HG03159 (cell line): ENCODE data around the gene CPED1.
"Not testable (repeated sequence)": the region's sequence is repeated elsewhere in the genome, so short reads cannot be mapped to it uniquely, and the experiment has no call there.

Experiments
- ATAC-seq: cut with Tn5 transposase; IDR thresholded peaks from one replicate; pipeline ENCODE4 v1.9.1; 2021; ENCODE audit warnings: mild to moderate bottlenecking, moderate library complexity; ENCODE audit not compliant: unreplicated experiment

The CPED1 gene

DNA sequence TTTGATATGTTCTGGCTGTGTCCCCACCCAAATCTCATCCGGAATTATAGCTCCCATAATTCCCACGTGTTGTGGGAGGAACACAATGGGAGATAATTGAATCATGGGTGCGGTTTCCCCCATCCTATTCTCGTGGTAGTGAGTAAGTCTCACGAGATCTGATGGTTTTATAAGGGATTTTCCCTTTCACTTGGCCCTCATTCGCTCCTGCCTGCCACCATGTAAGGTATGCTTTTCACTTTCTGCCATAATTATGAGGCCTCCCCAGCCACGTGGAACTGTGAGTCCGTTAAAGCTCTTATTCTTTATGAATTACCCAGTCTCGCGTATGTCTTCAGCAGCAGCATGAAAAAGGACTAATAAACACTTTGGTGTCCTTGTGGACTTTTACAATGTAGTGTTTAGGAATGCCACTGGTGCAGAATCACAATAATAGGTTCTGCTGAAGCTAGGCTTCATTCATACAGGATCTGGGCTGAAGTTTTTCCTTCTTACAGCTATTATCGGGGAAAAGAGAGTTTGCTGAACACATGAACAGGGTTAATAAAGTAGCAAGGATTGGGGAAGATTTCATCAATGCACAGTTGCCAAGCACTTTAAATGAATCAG, 74.3 kb downstream of the CPED1 start:
- ATAC-seq: no peak

DNA sequence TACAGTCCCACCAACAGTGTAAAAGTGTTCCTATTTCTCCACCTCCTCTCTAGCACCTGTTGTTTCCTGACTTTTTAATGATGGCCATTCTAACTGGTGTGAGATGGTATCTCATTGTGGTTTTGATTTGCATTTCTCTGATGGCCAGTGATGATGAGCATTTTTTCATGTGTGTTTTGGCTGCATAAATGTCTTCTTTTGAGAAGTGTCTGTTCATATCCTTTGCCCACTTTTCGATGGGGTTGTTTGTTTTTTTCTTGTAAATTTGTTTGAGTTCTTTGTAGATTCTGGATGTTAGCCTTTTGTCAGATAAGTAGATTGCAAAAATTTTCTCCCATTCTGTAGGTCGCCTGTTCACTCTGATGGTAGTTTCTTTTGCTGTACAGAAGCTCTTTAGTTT, 79.2 kb downstream of the CPED1 start:
- ATAC-seq: not testable (repeated sequence)

DNA sequence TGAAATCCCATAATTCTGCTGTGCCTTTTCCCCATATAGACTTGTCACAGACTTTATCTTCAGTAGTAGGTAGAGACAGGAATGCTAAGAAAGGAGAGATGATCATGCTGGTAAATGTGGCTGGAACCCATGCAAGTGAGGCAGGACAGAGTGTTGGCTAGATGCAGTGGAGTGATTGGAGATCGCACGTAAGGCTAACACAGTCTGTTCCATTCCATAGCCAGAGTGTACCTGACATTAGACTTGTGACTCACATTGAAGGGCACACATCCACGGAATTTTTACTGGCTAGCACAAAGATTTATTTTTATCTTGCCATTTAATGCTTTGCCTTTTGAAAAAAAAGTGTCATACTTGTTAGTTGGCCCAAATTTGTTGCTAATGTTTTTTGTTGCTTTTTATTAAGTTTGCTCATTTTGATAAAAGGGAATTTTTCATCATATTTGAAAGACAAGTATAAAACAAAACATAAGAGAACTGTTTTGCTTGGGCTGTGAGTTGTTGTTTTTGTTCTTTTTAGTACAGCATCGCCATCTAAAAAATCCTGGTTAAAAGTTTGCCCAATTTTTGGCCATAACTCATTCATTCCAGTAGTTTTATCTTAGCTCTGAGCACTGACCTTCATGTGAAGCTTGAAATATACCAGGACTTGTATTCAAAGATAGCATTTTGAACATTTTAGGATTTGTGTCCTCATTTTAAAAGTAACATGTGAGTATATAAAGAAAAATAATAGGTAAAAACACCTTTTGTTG, 81.0 kb downstream of the CPED1 start:
- ATAC-seq: no peak

DNA sequence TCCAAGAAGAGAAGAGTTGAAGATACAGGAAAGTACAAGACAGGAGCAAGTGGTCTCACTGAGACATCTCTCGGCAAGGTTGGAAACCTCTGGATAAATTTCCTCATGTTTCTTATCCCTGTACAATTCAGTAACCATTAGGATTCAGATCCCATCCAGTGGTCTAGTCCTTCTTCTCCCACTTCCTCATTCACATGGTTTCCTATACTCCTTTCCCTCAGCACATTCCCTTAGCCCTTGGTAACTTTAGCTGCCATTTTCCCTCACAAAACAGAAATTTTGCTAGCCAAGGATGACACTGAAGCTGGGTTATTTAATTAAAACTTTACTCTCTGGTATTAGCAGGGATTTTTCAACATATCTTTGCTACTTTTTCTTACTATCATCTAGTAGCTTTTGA, 82.6 kb downstream of the CPED1 start:
- ATAC-seq: no peak

DNA sequence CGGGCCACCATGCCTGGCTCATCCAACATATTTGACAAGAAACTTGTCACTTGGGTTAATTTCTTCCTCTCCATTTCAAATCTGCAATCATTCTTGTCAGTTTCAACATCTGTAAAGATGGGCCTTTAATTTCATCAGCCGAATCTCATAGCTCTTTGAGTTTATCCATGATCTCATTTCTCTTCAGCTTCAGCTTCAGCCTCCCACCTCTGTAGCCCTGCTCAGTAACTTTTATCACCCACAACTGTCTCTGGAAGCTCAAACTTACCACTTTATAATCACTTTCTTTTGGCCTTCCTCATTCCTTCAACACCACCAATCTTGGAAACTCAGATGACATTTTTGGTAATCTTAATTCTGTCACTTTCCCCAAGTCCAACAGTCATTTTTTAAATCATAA, 83.2 kb downstream of the CPED1 start:
- no peak for ATAC-seq

DNA sequence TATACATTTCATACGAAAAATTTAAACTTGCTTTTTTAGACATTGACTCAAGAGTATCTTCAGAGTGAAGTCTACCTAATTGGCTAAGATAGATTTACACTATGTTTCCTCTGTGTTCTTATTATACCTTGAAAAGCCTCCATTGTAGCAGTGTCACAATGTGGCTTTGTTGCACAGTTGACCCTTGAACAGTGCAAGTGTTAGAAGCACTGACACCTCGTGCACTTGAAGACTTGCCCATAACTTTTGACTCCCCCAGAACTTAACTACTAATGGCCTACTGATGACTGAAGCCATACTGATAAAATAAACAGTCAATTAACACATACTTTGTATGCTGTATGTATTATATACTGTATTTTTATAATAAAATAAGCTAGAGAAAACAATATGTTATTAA, 84.3 kb downstream of the CPED1 start:
- no peak for ATAC-seq

DNA sequence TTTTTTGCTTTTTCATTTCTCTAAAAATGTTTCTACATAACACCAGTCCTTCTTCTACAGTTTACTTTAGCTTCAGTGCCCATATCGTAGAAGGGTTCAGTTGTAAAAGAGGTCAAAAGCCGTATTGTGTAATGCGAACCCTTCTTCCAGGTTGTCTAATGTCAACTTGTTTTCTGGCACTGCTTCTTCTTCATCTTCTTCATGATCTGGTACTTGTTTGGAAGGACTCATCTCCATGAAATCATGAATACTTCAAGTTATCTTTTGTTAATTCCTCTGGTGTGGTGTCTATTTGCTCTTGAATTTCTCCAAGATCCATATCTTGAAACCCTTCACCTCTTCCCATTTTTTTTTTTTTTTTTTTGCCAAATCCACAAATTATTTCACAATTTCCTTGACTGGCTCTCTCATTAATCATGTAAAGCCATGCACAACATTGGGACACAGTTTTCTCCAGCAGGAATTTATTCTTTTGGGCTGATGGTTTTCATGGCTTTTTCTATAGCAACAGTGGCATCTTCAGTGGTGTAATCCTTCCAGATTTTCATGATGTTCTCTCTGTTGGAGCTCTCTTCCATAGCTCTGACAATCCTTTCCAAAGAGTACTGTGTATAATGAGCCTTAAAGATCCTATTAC, 85.1 kb downstream of the CPED1 start:
- no peak for ATAC-seq

DNA sequence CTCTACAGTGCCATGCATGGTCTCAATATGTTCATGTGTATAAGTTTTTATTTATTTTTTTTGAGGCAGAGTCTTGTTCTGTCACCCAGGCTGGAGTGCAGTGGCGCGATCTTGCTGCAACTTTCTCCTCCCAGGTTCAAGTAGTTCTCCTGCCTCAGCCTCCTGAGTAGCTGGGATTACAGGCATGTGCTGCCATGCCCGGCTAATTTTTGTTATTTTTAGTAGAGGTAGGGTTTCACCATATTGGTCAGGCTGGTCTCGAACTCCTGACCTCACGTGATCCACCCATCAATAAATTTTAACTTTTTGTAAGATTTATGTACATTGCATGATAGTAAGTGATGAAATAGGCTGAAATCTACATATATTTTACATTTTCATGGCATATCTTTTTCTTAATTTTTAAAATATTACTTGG, 86.9 kb downstream of the CPED1 start:
- not testable (repeated sequence) for ATAC-seq

DNA sequence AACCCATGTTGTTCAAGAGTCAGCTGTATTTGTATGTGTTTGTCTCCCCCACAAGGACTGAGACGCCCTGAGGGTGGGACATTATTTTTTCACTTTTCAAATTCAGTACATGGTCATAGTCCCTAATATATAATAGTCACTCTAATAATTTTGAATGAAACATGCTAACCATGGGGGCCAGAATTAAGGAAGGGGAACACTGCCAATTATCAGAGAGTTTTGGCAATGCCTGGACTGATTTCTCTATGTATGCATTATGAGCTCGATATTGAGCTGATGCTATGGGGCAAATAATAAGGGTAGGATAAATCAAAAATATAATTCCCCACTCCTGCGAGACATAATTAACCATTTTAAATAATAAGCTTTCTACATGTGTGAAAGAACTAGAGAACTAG, 87.4 kb downstream of the CPED1 start:
- ATAC-seq: no peak

DNA sequence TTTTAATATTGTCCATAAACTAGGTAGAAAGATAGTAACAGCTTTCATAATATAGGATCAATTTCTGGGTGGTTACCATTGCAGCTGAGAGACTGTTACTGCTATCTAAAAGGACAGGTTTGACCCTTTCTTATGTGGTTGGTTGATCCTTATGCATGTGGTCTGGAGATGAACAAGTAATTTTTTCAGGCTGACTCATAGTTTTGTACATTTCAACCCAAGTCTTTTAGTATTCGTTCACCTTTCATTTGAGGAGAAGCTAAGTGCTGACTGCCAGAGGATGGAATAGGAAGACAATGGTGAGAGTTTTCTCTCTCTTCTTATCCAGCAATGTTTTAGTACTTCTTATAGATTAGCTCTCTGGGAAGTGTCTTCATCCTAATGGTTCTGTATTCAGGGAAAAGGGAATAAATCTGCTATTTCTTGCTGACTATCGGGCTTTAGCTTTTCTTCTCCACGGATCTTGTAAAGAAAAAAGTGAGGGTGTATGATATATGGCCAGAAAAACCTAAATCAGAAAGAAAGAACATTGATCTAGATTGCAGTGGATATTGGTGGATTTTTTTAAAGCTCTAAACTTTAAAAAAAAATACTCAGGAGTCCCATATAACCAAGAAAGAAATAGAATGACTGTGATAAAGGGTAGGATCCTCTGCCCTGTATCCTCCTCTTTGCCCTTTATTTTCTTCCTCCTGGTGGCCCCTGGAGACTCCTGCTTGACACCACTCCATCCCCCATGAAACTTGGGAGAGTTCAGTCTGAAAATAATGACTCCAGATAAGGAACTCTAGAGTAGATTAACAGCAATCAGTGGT, 88.0 kb downstream of the CPED1 start:
- ATAC-seq: no peak

DNA sequence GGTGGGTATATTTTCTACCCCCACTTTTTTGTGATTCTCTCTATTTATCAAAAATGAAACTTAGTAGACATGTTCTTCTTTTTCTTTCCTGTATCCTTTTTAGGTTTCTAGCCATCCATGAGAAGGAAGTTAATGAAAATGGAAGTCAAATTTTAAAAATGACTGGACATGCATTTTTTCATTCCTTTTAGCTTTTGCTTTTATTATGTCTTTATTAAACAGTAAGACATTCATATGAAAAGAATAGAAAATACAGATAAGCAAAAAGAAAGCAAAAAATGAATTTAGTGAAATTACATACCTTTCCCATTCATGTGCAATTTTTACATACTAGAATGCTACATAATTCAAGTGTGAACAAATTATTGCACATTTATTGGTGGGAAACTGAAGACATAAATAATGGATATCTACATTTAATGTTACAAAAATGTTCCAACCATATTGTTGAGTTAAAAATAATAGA, 88.7 kb downstream of the CPED1 start:
- ATAC-seq: no peak

DNA sequence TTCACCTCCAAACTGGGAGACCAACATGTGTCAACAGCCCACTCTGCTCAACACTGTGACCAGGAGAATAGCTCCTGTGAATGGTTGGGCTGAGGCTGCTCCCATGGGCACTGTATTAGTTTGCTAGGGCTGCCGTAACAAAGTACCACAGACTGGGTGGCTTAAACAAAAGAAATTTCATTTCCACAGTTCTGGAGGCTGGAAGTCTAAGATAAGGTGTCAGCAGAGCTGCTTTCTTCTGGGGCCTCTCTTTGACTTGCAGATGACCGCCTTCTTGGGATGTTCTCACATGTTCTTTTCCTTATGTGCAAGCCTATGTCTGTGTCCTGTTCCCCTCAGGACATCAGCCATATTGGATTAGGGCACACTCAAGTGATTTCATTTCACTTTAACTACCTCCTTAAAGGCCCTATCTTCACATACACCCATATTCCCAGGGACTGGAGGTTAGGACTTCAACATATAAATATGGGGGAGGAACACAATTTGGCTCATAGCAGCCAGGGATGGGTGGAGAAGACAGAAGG, 90.3 kb downstream of the CPED1 start:
- no peak for ATAC-seq

DNA sequence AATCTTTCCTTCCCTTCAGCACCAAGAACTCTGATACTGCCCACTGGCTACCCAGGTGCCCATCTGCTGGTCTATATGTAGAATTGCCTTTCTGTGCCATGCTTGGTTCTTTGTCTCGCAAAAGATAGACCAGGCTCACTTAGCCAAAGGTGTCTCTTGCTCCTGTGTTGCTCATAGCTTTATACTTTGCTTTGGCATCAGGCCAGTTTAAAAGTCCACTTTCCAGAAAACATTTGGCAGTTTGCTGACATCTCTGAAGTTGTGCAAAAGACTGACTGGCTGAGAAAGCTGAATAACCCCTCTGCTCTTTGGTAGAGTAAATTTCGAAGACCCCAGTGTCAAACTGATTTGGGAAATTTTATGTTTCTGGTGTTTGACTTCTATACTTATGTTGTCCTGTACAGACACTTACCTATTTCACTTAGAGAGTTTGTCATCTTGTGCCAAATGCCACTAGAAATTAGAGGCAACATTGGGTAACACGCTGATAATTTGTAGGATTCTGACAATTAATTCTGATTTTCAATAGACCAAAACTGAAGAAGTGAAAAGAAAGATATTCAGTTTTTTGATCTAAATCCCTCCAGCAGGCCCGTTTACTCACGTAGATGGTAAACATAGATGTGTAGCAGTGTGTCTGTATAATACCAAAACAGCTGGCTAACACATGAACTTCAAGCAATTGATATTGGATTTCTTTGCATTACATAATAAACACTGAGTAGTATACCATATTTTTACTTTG, 91.1 kb downstream of the CPED1 start:
- ATAC-seq: no peak

DNA sequence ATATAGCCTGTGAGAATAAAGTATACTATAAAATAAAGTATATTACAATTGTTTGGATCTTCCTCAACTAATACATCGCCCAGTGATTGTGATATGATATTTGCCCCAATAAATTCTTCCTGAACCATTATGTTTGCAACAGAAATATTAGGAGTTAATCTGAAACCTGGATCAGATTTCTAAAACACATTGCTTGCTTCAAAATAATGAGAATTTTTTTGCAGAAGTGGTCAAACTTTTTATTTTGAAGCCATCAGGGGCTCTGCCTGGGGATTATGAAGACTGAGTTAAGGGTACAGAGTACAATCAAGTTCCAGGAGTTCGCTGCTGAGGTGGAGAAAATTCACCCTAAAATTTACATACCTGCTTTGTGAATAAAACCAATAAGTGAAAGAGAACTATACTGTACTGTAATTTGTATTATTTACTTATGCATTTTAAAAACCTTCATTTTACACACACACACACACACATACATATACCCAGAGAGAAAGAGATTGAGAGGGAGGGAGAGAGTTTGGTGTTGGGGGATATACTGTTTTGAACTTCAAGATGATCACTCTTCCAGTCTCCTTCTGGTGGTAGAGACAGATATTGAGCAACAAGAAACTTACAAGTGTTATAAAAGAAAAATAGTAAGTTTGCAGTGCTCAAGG, 91.9 kb downstream of the CPED1 start:
- no peak for ATAC-seq

DNA sequence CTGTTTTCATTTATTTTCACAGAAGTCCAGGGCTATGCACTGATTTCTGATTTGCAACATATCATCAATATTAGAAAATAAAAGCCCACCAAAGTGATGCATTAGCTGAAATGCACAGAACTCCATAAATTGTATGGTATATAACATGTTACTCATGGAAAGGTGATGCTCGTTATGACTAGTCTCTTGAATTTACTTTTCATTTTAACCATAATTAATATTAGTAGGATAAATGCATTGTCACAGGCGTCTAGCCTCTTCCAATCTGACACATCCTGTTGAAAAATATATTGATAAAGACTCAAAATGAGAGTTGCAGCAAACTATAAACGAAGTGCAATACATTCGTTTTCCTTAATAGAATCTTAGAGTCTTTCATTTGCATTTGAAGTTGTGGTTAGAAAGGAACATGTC, 92.4 kb downstream of the CPED1 start:
- no peak for ATAC-seq

DNA sequence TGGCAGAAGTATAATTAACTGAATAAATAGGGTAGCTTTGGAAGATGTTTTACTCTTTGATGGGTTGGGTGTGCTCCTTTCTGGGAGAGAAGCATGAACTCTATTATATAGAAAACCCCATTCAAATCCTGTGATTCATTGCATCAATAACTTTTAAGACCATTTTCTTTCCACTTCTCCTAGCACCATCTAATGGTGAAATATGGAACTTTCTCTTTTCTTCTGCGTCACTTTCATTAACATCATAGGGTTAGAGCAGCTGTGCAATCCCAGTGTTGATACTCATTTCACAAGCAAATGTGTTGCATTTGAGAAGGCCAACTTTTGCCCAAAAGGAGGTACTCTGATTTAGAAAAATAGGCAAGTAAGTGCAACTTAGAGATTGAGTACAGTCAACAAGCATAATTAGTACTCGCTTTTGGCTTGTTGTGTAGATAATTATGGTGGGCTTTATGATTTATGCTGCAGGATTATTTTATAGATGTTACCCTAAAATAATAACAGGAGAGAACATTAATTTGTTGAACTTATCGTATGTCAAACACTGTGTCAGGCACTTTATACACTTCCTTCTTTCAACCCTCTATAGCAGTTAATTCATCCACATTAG, 92.9 kb downstream of the CPED1 start:
- ATAC-seq: peak; percentile 79

DNA sequence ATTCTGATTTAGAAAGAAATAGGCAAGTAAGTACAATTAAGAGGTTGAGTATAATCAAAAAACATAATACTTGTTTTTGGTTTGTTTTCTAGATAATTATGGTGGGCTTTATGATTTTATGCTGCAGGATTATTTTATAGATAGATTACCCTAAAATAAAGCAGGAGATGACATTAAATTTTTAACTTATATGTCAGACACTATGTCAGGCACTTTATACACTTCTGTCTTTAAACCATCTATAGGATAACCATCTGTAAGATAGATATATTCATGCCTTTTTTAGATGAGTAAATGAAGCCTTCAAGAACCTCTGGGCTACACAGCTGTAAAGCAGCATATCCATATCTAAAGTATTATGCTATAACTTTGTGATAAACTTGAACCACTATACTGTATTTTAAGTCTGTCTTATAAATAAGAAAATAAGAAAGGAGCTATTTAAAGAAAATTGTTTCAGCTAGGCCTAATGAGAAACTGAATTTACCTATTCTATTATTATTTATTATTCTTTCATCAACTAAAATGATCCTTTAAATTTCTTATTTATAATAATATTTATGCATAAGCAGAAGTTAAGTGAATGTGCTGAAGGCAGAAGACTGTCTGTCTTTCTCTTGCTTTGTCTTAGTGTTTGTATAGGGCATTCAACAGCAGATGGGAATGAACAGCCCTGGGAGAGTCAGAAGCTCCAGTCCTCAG, 94.0 kb downstream of the CPED1 start:
- ATAC-seq: no peak

DNA sequence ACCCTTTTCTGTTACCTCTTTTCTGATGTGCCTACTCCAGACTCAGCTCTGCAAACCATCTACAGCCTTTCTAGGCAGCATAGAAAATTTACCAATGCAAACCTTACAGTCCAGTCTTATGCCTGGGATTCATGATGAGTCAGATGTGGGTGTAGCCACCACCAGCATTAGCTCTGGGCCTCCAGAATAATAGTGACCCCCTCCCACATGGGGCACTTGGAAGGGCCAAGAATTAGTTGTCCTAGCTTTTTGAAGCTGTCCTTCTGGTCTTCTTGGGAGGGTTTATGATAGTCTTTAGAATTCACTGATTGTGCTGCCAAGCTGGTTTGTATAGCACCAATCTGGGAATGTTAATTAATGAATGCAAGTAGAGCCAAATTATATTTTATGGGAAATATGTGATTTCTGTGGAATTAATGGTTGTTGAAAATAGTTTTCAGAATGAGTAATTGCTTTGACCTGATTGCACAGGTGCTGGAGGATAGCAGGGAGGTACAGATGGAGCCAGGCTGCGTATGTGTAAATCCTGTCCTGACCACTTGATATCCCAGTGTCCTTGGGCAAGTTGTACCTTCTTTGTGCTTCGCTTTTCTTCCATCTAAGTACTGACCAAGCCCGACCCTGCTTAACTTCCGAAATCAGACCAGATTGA, 94.8 kb downstream of the CPED1 start:
- ATAC-seq: no peak
